H1 (cell line): Measurements from ENCODE around the gene LSR. TPM values are rescaled to one million over a fixed set of nuclear protein-coding genes. Genes with fewer than 3 reads are reported as not detected.

Experiments used
- CTCF ChIA-PET: fragments of 300-600 bp; sonication (Branson Sonifier 250); formaldehyde crosslinking; loops from one replicate; lab custom pipeline; 2021; ENCODE audit not compliant: partially characterized antibody; lab: Charles Lee
- POLR2A ChIA-PET: fragments of 300-600 bp; sonication (Branson Sonifier 250); formaldehyde crosslinking; loops from one replicate; lab custom pipeline; 2021; ENCODE audit warnings: inconsistent platforms; ENCODE audit not compliant: partially characterized antibody; lab: Charles Lee
- DNase-seq, 2 experiments: peaks; one replicate each; pipeline versions ENCODE4 v3.0.0 to v3.0.0-alpha.2; 2010 to 2022; ENCODE audit warnings: low spot score in 2 of 2, low read depth in 1 of 2, mixed read lengths in 1 of 2
- FAIRE-seq: peaks from 2 replicates; lab custom pipeline; 2011; peaks lifted over from hg19 to GRCh38; lab: Jason Lieb, UNC
- H2AFZ ChIP-seq: 2 replicates; pipeline ENCODE4 v1.8.1; 2012; ENCODE audit warnings: low read length, inconsistent platforms
- H2AK5ac ChIP-seq: 2 replicates; pipeline ENCODE4 v1.6.1; 2013; ENCODE audit warnings: low read depth, low read length
- H2BK120ac ChIP-seq: replicated peaks from 2 replicates; pipeline ENCODE3; 2013; ENCODE audit warnings: low read depth, low read length, inconsistent platforms
- H2BK12ac ChIP-seq: 2 replicates; pipeline ENCODE4 v1.6.1; 2013; ENCODE audit warnings: low read depth, low read length
- H2BK15ac ChIP-seq: 2 replicates; pipeline ENCODE4 v1.6.1; 2013; ENCODE audit warnings: low read length
- H2BK20ac ChIP-seq: 2 replicates; pipeline ENCODE4 v1.6.1; 2013; ENCODE audit warnings: low read length
- H2BK5ac ChIP-seq: 2 replicates; pipeline ENCODE4 v1.6.1; 2013; ENCODE audit warnings: low read depth, low read length
- H3K14ac ChIP-seq: 2 replicates; pipeline ENCODE4 v1.6.1; 2013; ENCODE audit warnings: inconsistent platforms; ENCODE audit not compliant: insufficient read length
- H3K18ac ChIP-seq: 2 replicates; pipeline ENCODE4 v1.6.1; 2013; ENCODE audit warnings: low read length; ENCODE audit errors: extremely low read depth
- H3K23ac ChIP-seq: 2 replicates; pipeline ENCODE4 v1.6.1; 2013; ENCODE audit warnings: inconsistent platforms; ENCODE audit not compliant: insufficient read length
- H3K23me2 ChIP-seq: 2 replicates; pipeline ENCODE4 v1.6.1; 2013; ENCODE audit warnings: low read depth, low read length
- H3K27ac ChIP-seq: 2 replicates; pipeline ENCODE4 v1.6.1; 2011; ENCODE audit warnings: low read depth, low read length, inconsistent platforms
- H3K27me3 ChIP-seq, 4 experiments: replicated peaks in 1 of 4; 1 replicate in 1 of 4; 2 replicates in 3 of 4; pipeline versions ENCODE4 v1.6.1 to v1.8.1; 2011 to 2013; ENCODE audit warnings: low read length in 3 of 4, mild to moderate bottlenecking in 3 of 4, inconsistent platforms in 2 of 4, mixed read lengths in 2 of 4, moderate library complexity in 1 of 4; ENCODE audit not compliant: control insufficient read depth in 3 of 4, insufficient read depth in 3 of 4; ENCODE audit errors: extremely low read depth in 1 of 4
- H3K36me3 ChIP-seq, 4 experiments: 2 replicates each; pipeline versions ENCODE4 v1.6.1 to v1.8.1; 2011 to 2013; ENCODE audit warnings: mild to moderate bottlenecking in 4 of 4, low read length in 3 of 4, moderate library complexity in 2 of 4, control low read depth in 1 of 4, inconsistent platforms in 1 of 4; ENCODE audit not compliant: insufficient read depth in 4 of 4, control insufficient read depth in 2 of 4
- H3K4ac ChIP-seq: replicated peaks from 2 replicates; pipeline ENCODE3; 2013; ENCODE audit warnings: low read length, low read depth, mixed read lengths, inconsistent platforms; ENCODE audit not compliant: insufficient read length
- H3K4me1 ChIP-seq, 4 experiments: replicated peaks in 1 of 4; 1 replicate in 1 of 4; 2 replicates in 3 of 4; pipeline versions ENCODE4 v1.6.1 to v1.8.1; 2011 to 2013; ENCODE audit warnings: low read length in 3 of 4, inconsistent platforms in 2 of 4, mixed read lengths in 1 of 4; ENCODE audit not compliant: insufficient read depth in 4 of 4, control insufficient read depth in 3 of 4
- H3K4me2 ChIP-seq, 2 experiments: 2 replicates each; pipeline versions ENCODE4 v1.6.1 to v1.8.1; 2011 to 2013; ENCODE audit warnings: low read depth in 2 of 2, low read length in 2 of 2, control low read depth in 1 of 2, inconsistent platforms in 1 of 2, mild to moderate bottlenecking in 1 of 2; ENCODE audit not compliant: insufficient read depth in 1 of 2
- H3K4me3 ChIP-seq, 4 experiments: fragments of 200-600, 300-600 bp in 1 of 4; sonication (generic), shearing (Covaris generic), sonication (Bioruptor Twin) in 1 of 4; 2 replicates each; pipeline versions ENCODE4 v1.5.1 to v1.8.1; 2011 to 2016; ENCODE audit warnings: low read length in 4 of 4, low read depth in 3 of 4, control low read depth in 2 of 4, inconsistent platforms in 2 of 4, mild to moderate bottlenecking in 2 of 4, mixed read lengths in 1 of 4, moderate library complexity in 1 of 4; ENCODE audit not compliant: insufficient read depth in 2 of 4; ENCODE audit errors: extremely low read depth in 1 of 4
- H3K56ac ChIP-seq: replicated peaks from 2 replicates; pipeline ENCODE3; 2013; ENCODE audit warnings: low read depth, mild to moderate bottlenecking, mixed read lengths, low read length, inconsistent platforms; ENCODE audit not compliant: insufficient read length
- H3K79me1 ChIP-seq: 2 replicates; pipeline ENCODE4 v1.6.1; 2013; ENCODE audit warnings: low read depth, low read length, control low read depth
- H3K79me2 ChIP-seq, 2 experiments: 2 replicates each; pipeline versions ENCODE4 v1.6.1 to v1.8.1; 2012 to 2013; ENCODE audit warnings: low read length in 2 of 2, mild to moderate bottlenecking in 2 of 2, inconsistent platforms in 1 of 2; ENCODE audit not compliant: insufficient read depth in 2 of 2, control insufficient read depth in 1 of 2
- H3K9ac ChIP-seq, 4 experiments: replicated peaks in 1 of 4; 1 replicate in 1 of 4; 2 replicates in 3 of 4; pipeline versions ENCODE4 v1.6.1 to v1.8.1; 2011 to 2013; ENCODE audit warnings: low read depth in 3 of 4, low read length in 3 of 4, control low read depth in 2 of 4, mild to moderate bottlenecking in 2 of 4, moderate library complexity in 2 of 4, inconsistent platforms in 1 of 4; ENCODE audit errors: extremely low read depth in 1 of 4
- H3K9me3 ChIP-seq, 2 experiments: 2 replicates each; pipeline versions ENCODE4 v1.6.1 to v1.8.1; 2012 to 2013; ENCODE audit warnings: mild to moderate bottlenecking in 2 of 2, moderate library complexity in 2 of 2, control low read depth in 1 of 2, inconsistent platforms in 1 of 2, low read depth in 1 of 2, low read length in 1 of 2, mixed read lengths in 1 of 2; ENCODE audit not compliant: insufficient read depth in 2 of 2
- H4K20me1 ChIP-seq, 2 experiments: replicated peaks in 1 of 2; 2 replicates each; pipeline versions ENCODE3 to v1.8.1; 2011 to 2013; ENCODE audit warnings: inconsistent platforms in 2 of 2, low read length in 2 of 2, mild to moderate bottlenecking in 1 of 2; ENCODE audit not compliant: insufficient read depth in 2 of 2, control insufficient read depth in 1 of 2
- H4K5ac ChIP-seq: 2 replicates; pipeline ENCODE4 v1.6.1; 2013; ENCODE audit warnings: low read length, low read depth, mixed read lengths, inconsistent platforms; ENCODE audit not compliant: insufficient read length
- H4K8ac ChIP-seq: 2 replicates; pipeline ENCODE4 v1.8.0; 2013; ENCODE audit warnings: mild to moderate bottlenecking, moderate library complexity, low read length, inconsistent platforms; ENCODE audit not compliant: insufficient read depth; ENCODE audit errors: extremely low read depth
- H4K91ac ChIP-seq: replicated peaks from 2 replicates; pipeline ENCODE3; 2013; ENCODE audit warnings: low read length, mixed read lengths, inconsistent platforms; ENCODE audit not compliant: insufficient read length
- JUN ChIP-seq: IDR thresholded peaks from 2 replicates; pipeline ENCODE4 v1.6.1; 2011; ENCODE audit warnings: low read depth, mild to moderate bottlenecking, improper control_type of control experiment, low read length
- POLR2AphosphoS5 ChIP-seq: IDR thresholded peaks from 2 replicates; pipeline ENCODE4 v1.6.1; 2011; ENCODE audit warnings: low read depth, low read length
- whole genome bisulfite sequencing, 2 experiments: shearing (Covaris generic) in 1 of 2; methylation state at CpG; one replicate each; pipeline versions ENCODE4 v1.1.6 to v1.1.7; 2013 to 2015; ENCODE audit warnings: low lambda C conversion rate in 2 of 2, mixed read lengths in 2 of 2, inconsistent platforms in 1 of 2, low coverage in 1 of 2, missing lambda C conversion rate in 1 of 2; ENCODE audit not compliant: insufficient replicate concordance in 2 of 2, insufficient coverage in 1 of 2, insufficient read length in 1 of 2; ENCODE audit errors: extremely low coverage in 1 of 2, missing lambda C conversion rate in 1 of 2; 5-methylcytosine and 5-hydroxymethylcytosine counted together
- polyA plus RNA-seq, 7 experiments: library from polyadenylated mRNA; depleted of rRNA in 3 of 7; stranded (reverse) in 5 of 7; unstranded in 2 of 7; fragments of >200 nt in 5 of 7; fragments of 200-250 nt in 2 of 7; gene quantifications; 1 replicate in 5 of 7; 2 replicates in 1 of 7; 4 replicates in 1 of 7; pipeline versions ENCODE4 v1.2.1 to v1.2.3, GENCODE V29; 2011 to 2013; ENCODE audit warnings: missing spikeins in 2 of 7, mixed read lengths in 2 of 7
- total RNA-seq: library from RNA; stranded (reverse); fragmentation: NEBNext Ultra II Directional; extraction: Animal tissue kit (Norgen Biotek cat#: 25700); gene quantifications from 2 replicates; pipeline ENCODE4 v1.2.1, GENCODE V29; 2021

LSR gene
- total and polyA plus RNA-seq, 2 of the 8 experiments (the other 6 are each of a cell fraction or from before 2014, with no cell fraction given): 159 to 186 TPM

- Histone ChIP-seq H2BK20ac (no peak overlapping the region), H4K5ac (no peak overlapping the region), H4K91ac (no peak overlapping the region), H3K9me3 (peaks cover 0 to 2% of the 10 kb centered on the region in 2 experiments; a peak in 1 of 4 replicates), H2AFZ (no peak overlapping the region), H3K9ac (no peak overlapping the region), H4K20me1 (peaks cover 12 to 40% of the 10 kb centered on the region in 2 experiments), H3K79me1 (peaks cover 15% of the 10 kb centered on the region), H3K23ac (no peak overlapping the region), H3K79me2 (peaks cover 0 to 7% of the 10 kb centered on the region in 2 experiments; a peak in 2 of 4 replicates), H3K14ac (no peak overlapping the region), H3K4ac (no peak overlapping the region), H4K8ac (peak overlapping the region; percentile 37; the same call in 1 of the 2 replicates), H2BK15ac (no peak overlapping the region), H2BK12ac (no peak overlapping the region), H3K4me1 (peaks cover 0 to 9% (median 4%) of the 10 kb centered on the region in 4 experiments; a peak in 5 of 7 replicates), H3K27me3 (no peaks in the 10 kb centered on the region), H2AK5ac (no peak overlapping the region), H2BK5ac (no peak overlapping the region), H3K27ac (no peak overlapping the region), H3K4me2 (no peak overlapping the region), H3K18ac (no peak overlapping the region), H3K56ac (no peak overlapping the region), H3K4me3 (no peak overlapping the region), H3K36me3 (peaks cover 20 to 58% (median 34%) of the 10 kb centered on the region in 4 experiments), H3K23me2 (no peaks in the 10 kb centered on the region; the same call in 1 of the 2 replicates), H2BK120ac (no peak overlapping the region)
- ChIA-PET CTCF (interaction anchor here (1.0 to 1.4 kb wide), 3 partner anchors 13 to 195 kb away, joined by 4 to 5 read pairs (median 4); no protein-coding TSS in a partner anchor), POLR2A (interaction anchor here (0.8 to 10.5 kb wide), 5 partner anchors 9 to 90 kb away, joined by 3 to 146 read pairs (median 4); partner anchors contain the start of gene LSR)
- 84% methylated on average over 13 of the region's 17 CpGs; no CpG with 5 or more reads in 1 of the 2 experiments for WGBS, 2 experiments
- TF ChIP-seq POLR2AphosphoS5 (0 out of 2 replicates have a peak, but pooled peaks have one; percentile 12), JUN (no peak)
- DNase-seq: no peak
- FAIRE-seq: no peak
Observed at GRCh38 chr19:35262101-35262761, 13.4 kb downstream of the LSR start.
